Trophoblast cell (in vitro differentiated cells and primary cell): ENCODE results near the gene MDFI.

Source experiments
- DNase-seq, 2 donors: peaks; one replicate each; pipeline ENCODE4 v3.0.0-alpha.2; 2016
- H2AFZ ChIP-seq: 2 replicates; pipeline ENCODE4 v1.6.1; 2013; ENCODE audit warnings: low read length, moderate library complexity, mild to moderate bottlenecking; ENCODE audit not compliant: insufficient read depth, poor library complexity
- H2AK5ac ChIP-seq: 2 replicates; pipeline ENCODE4 v1.6.1; 2013; ENCODE audit warnings: mild to moderate bottlenecking, low read length
- H2BK120ac ChIP-seq: 2 replicates; pipeline ENCODE4 v1.6.1; 2013; ENCODE audit warnings: low read length, mild to moderate bottlenecking, moderate library complexity; ENCODE audit not compliant: insufficient read depth, poor library complexity
- H2BK12ac ChIP-seq: 2 replicates; pipeline ENCODE4 v1.6.1; 2013; ENCODE audit warnings: mild to moderate bottlenecking, low read length, moderate library complexity
- H2BK5ac ChIP-seq: 2 replicates; pipeline ENCODE4 v1.6.1; 2013; ENCODE audit warnings: low read length, low read depth, moderate library complexity, mild to moderate bottlenecking; ENCODE audit not compliant: poor library complexity
- H3K14ac ChIP-seq: 2 replicates; pipeline ENCODE4 v1.6.1; 2013; ENCODE audit warnings: mild to moderate bottlenecking, low read length
- H3K18ac ChIP-seq: 2 replicates; pipeline ENCODE4 v1.6.1; 2013; ENCODE audit warnings: mild to moderate bottlenecking, low read length
- H3K23ac ChIP-seq: 2 replicates; pipeline ENCODE4 v1.6.1; 2013; ENCODE audit warnings: low read length
- H3K27ac ChIP-seq: 2 replicates; pipeline ENCODE4 v1.5.1; 2013; ENCODE audit warnings: low read depth, mild to moderate bottlenecking, inconsistent platforms, low read length, moderate library complexity
- H3K27me3 ChIP-seq: 2 replicates; pipeline ENCODE4 v1.6.1; 2013; ENCODE audit warnings: inconsistent platforms, mild to moderate bottlenecking, low read length, moderate library complexity; ENCODE audit not compliant: insufficient read depth
- H3K36me3 ChIP-seq, 2 experiments: 1 replicate in 1 of 2; 2 replicates in 1 of 2; pipeline ENCODE4 v1.6.1; 2013; ENCODE audit warnings: low read length in 2 of 2, mild to moderate bottlenecking in 2 of 2, moderate library complexity in 1 of 2; ENCODE audit not compliant: insufficient read depth in 2 of 2, control insufficient read depth in 1 of 2
- H3K4ac ChIP-seq: 2 replicates; pipeline ENCODE4 v1.6.1; 2013; ENCODE audit warnings: low read depth, mild to moderate bottlenecking, low read length, moderate library complexity
- H3K4me1 ChIP-seq, 2 experiments: 1 replicate in 1 of 2; 2 replicates in 1 of 2; pipeline ENCODE4 v1.6.1; 2013; ENCODE audit warnings: low read length in 2 of 2, mild to moderate bottlenecking in 2 of 2, moderate library complexity in 1 of 2; ENCODE audit not compliant: insufficient read depth in 2 of 2, control insufficient read depth in 1 of 2
- H3K4me2 ChIP-seq: 2 replicates; pipeline ENCODE4 v1.6.1; 2013; ENCODE audit warnings: inconsistent platforms, mild to moderate bottlenecking, low read length, moderate library complexity
- H3K4me3 ChIP-seq: 2 replicates; pipeline ENCODE4 v1.5.1; 2013; ENCODE audit warnings: mild to moderate bottlenecking, low read depth, low read length, inconsistent platforms
- H3K79me1 ChIP-seq: one replicate; pipeline ENCODE4 v1.6.1; 2013; ENCODE audit warnings: low read length
- H3K79me2 ChIP-seq: 2 replicates; pipeline ENCODE4 v1.6.1; 2013; ENCODE audit warnings: low read length, mild to moderate bottlenecking; ENCODE audit not compliant: control insufficient read depth, insufficient read depth, poor library complexity
- H3K9ac ChIP-seq: 2 replicates; pipeline ENCODE4 v1.6.1; 2013; ENCODE audit warnings: mild to moderate bottlenecking, low read length
- H3K9me3 ChIP-seq: 2 replicates; pipeline ENCODE4 v1.6.1; 2013; ENCODE audit warnings: low read depth, mild to moderate bottlenecking, control low read depth, inconsistent platforms, low read length; ENCODE audit not compliant: insufficient read depth
- H4K12ac ChIP-seq: 2 replicates; pipeline ENCODE4 v1.6.1; 2013; ENCODE audit warnings: low read depth, mild to moderate bottlenecking, low read length, moderate library complexity
- H4K8ac ChIP-seq: 2 replicates; pipeline ENCODE4 v1.6.1; 2013; ENCODE audit warnings: low read depth, mild to moderate bottlenecking, low read length, moderate library complexity
- H4K91ac ChIP-seq: one replicate; pipeline ENCODE4 v1.6.1; 2013; ENCODE audit warnings: low read depth, mild to moderate bottlenecking, low read length, moderate library complexity
- WGBS: extraction: QIAGEN DNeasy Blood & Tissue Kit; methylation state at CpG from one replicate; pipeline ENCODE4 v1.1.7; 2013; ENCODE audit warnings: missing lambda C conversion rate; ENCODE audit not compliant: insufficient read length, insufficient coverage; ENCODE audit errors: extremely low coverage; 5-methylcytosine and 5-hydroxymethylcytosine counted together

Gene MDFI

GRCh38 chr6:41600499-41601247 lies 37.6 kb upstream of the MDFI start:
- Histone ChIP-seq H3K4me3 (no peak overlapping the region), H4K8ac (no peak overlapping the region), H3K18ac (no peak overlapping the region), H2AFZ (no peak overlapping the region), H2BK5ac (no peak overlapping the region), H3K79me1 (no peaks in the 10 kb centered on the region), H3K9ac (no peak overlapping the region), H2AK5ac (no peak overlapping the region), H3K4ac (no peak overlapping the region), H3K79me2 (no peaks in the 10 kb centered on the region), H2BK120ac (no peak overlapping the region), H3K14ac (no peak overlapping the region), H4K12ac (no peak overlapping the region), H3K4me1 (no peaks in the 10 kb centered on the region), H3K27me3 (no peaks in the 10 kb centered on the region), H3K4me2 (no peak overlapping the region), H3K23ac (no peak overlapping the region), H2BK12ac (no peak overlapping the region), H3K27ac (no peak overlapping the region), H3K36me3 (peaks cover 0 to 9% of the 10 kb centered on the region in 2 experiments), H4K91ac (no peak overlapping the region), H3K9me3 (no peaks in the 10 kb centered on the region)
- WGBS: no CpG with 5 or more reads among the region's 22 CpGs
- no peak for DNase-seq

GRCh38 chr6:41601248-41601549 lies 37.1 kb upstream of the MDFI start:
- Histone ChIP-seq H2BK12ac (no peak overlapping the region), H3K27ac (no peak overlapping the region), H3K18ac (no peak overlapping the region), H4K91ac (no peak overlapping the region), H2BK5ac (no peak overlapping the region), H3K23ac (no peak overlapping the region), H3K79me1 (no peaks in the 10 kb centered on the region), H3K9me3 (no peaks in the 10 kb centered on the region), H3K14ac (no peak overlapping the region), H4K12ac (no peak overlapping the region), H3K79me2 (no peaks in the 10 kb centered on the region), H2AK5ac (no peak overlapping the region), H3K4me2 (no peak overlapping the region), H4K8ac (no peak overlapping the region), H3K9ac (no peak overlapping the region), H2AFZ (no peak overlapping the region), H3K27me3 (no peaks in the 10 kb centered on the region), H2BK120ac (no peak overlapping the region), H3K4me3 (no peak overlapping the region), H3K4me1 (no peaks in the 10 kb centered on the region), H3K36me3 (peaks cover 0 to 9% of the 10 kb centered on the region in 2 experiments), H3K4ac (no peak overlapping the region)
- WGBS: no CpG with 5 or more reads among the region's 6 CpGs
- no peak for DNase-seq

- Histone ChIP-seq H3K14ac (no peak overlapping the region), H3K27ac (no peak overlapping the region), H2BK120ac (no peak overlapping the region), H4K8ac (no peak overlapping the region), H2BK5ac (no peak overlapping the region), H3K4me2 (no peak overlapping the region), H3K9ac (no peak overlapping the region), H3K4me1 (no peaks in the 10 kb centered on the region), H2AFZ (no peak overlapping the region), H3K4me3 (no peak overlapping the region), H3K23ac (no peak overlapping the region), H3K79me1 (no peaks in the 10 kb centered on the region), H2BK12ac (no peak overlapping the region), H3K36me3 (peaks cover 0 to 7% of the 10 kb centered on the region in 2 experiments), H3K79me2 (no peaks in the 10 kb centered on the region), H3K4ac (no peak overlapping the region), H3K9me3 (no peaks in the 10 kb centered on the region), H3K18ac (no peak overlapping the region), H2AK5ac (no peak overlapping the region), H4K91ac (no peak overlapping the region), H4K12ac (no peak overlapping the region), H3K27me3 (no peaks in the 10 kb centered on the region)
- DNase-seq: no peak
- no CpG with 5 or more reads among the region's 4 CpGs for WGBS
These were observed 35.9 kb upstream of the MDFI start for GRCh38 chr6:41602422-41602743.

- H3K4me3 ChIP-seq: no peak overlapping the region
- no peak overlapping the region for H4K8ac ChIP-seq
- no CpG with 5 or more reads among the region's 20 CpGs for WGBS
- H2BK12ac ChIP-seq: no peak overlapping the region
- H3K27me3 ChIP-seq: no peaks in the 10 kb centered on the region
- peak overlapping the region; percentile 11 for H2AFZ ChIP-seq
- no peaks in the 10 kb centered on the region for H3K79me2 ChIP-seq
- H3K9ac ChIP-seq: no peak overlapping the region
- H3K4me1 ChIP-seq: no peaks in the 10 kb centered on the region
- H3K36me3 ChIP-seq: peaks cover 0 to 7% of the 10 kb centered on the region in 2 experiments
- peak; percentile 43 to 88 for DNase-seq
- H2AK5ac ChIP-seq: no peak overlapping the region
- no peak overlapping the region for H2BK120ac ChIP-seq
- no peak overlapping the region for H3K4ac ChIP-seq
- peak overlapping the region; percentile 56 for H4K91ac ChIP-seq
- no peak overlapping the region for H4K12ac ChIP-seq
- H3K18ac ChIP-seq: no peak overlapping the region
- H2BK5ac ChIP-seq: no peak overlapping the region
- no peak overlapping the region for H3K23ac ChIP-seq
- H3K27ac ChIP-seq: no peak overlapping the region
- no peaks in the 10 kb centered on the region for H3K9me3 ChIP-seq
- H3K4me2 ChIP-seq: peak overlapping the region; percentile 51
- H3K14ac ChIP-seq: no peak overlapping the region
- H3K79me1 ChIP-seq: no peaks in the 10 kb centered on the region
These were observed 35.2 kb upstream of the MDFI start for GRCh38 chr6:41602864-41603608.
